Fibroblast of skin of abdomen (primary cell): ENCODE data around the gene EID3. TPM values are rescaled to one million over a fixed set of nuclear protein-coding genes. Genes with fewer than 3 reads are reported as not detected.
A peak's percentile ranks its signal among the peaks of the same experiment; 100 is the strongest.
"Not testable (repeated sequence)": the region's sequence is repeated elsewhere in the genome, so short reads cannot be mapped to it uniquely, and the experiment has no call there.

ENCODE experiments used
- DNase-seq: peaks from one replicate; pipeline ENCODE4 v3.0.0-alpha.2; 2013
- polyA plus RNA-seq, 2 experiments: library from polyadenylated mRNA; unstranded; fragments of 120-200 nt; gene quantifications; one replicate each; pipeline ENCODE4 v1.2.1, GENCODE V29; 2013; ENCODE audit not compliant: insufficient read length in 2 of 2

Gene EID3
- 2.4 TPM for polyA plus RNA-seq (2013, experiment 1 of 2; ENCODE audit: insufficient read length)
- polyA plus RNA-seq (2013, experiment 2 of 2; ENCODE audit: insufficient read length) = 1.9 TPM

- DNase-seq = peak; percentile 86
These were observed at the start of gene EID3 for GRCh38 chr12:104303538-104304151. TSS of gene EID3 (plus strand) at chr12:104303739. CDS start at chr12:104303935, 196 bp downstream.

GRCh38 chr12:104257913-104258472, 45.5 kb upstream of the EID3 start:
- DNase-seq = no peak

GRCh38 chr12:104258476-104259067, 45.0 kb upstream of the EID3 start:
- DNase-seq = no peak

GRCh38 chr12:104263026-104263425, 40.5 kb upstream of the EID3 start:
- no peak for DNase-seq

GRCh38 chr12:104263580-104264358, 39.8 kb upstream of the EID3 start:
- peak; percentile 93 for DNase-seq

GRCh38 chr12:104265436-104265835, 38.1 kb upstream of the EID3 start:
- DNase-seq = not testable (repeated sequence)

GRCh38 chr12:104272938-104273337, 30.6 kb upstream of the EID3 start:
- DNase-seq = no peak

GRCh38 chr12:104273503-104273902, 30.0 kb upstream of the EID3 start:
- no peak for DNase-seq

- DNase-seq = no peak
These were observed 28.7 kb upstream of the EID3 start for GRCh38 chr12:104274811-104275210.

GRCh38 chr12:104275689-104276088, 27.9 kb upstream of the EID3 start:
- no peak for DNase-seq

- DNase-seq = no peak
These were observed 27.0 kb upstream of the EID3 start for GRCh38 chr12:104276273-104277131.

GRCh38 chr12:104279164-104279563, 24.4 kb upstream of the EID3 start:
- no peak for DNase-seq

GRCh38 chr12:104280111-104280510, 23.4 kb upstream of the EID3 start:
- no peak for DNase-seq

- DNase-seq = peak; percentile 96
These were observed 22.7 kb upstream of the EID3 start for GRCh38 chr12:104280717-104281458.

- peak; percentile 50 for DNase-seq
These were observed 21.9 kb upstream of the EID3 start for GRCh38 chr12:104281636-104282035.

GRCh38 chr12:104282109-104282508, 21.4 kb upstream of the EID3 start:
- peak; percentile 55 for DNase-seq

- DNase-seq = no peak
These were observed 17.6 kb upstream of the EID3 start for GRCh38 chr12:104285740-104286515.

GRCh38 chr12:104286516-104287482, 16.7 kb upstream of the EID3 start:
- DNase-seq = peak; percentile 97

- peak; percentile 72 for DNase-seq
These were observed 14.8 kb upstream of the EID3 start for GRCh38 chr12:104288635-104289274.
